ENCODE results near the gene ST3GAL2.
A peak's percentile ranks its signal among the peaks of the same experiment; 100 is the strongest.

Gene ST3GAL2

GRCh38 chr16:70381604-70382342 is 57.1 kb downstream of the ST3GAL2 start:
- no peak for DNase-seq (ENCODE audit: extremely low read depth, low read depth)
- no peak for TF ChIP-seq CTCF (IDR thresholded peaks at IDR 0.05; ENCODE audit: low read depth, low read length)

- DNase-seq (ENCODE audit: extremely low read depth, low read depth) = peak; percentile 89
- peak; percentile 33; the same call in 1 of the 2 replicates for TF ChIP-seq CTCF (IDR thresholded peaks at IDR 0.05; ENCODE audit: low read depth, low read length)
Observed at GRCh38 chr16:70380919-70381603, 57.8 kb downstream of the ST3GAL2 start.

- no peak for TF ChIP-seq CTCF (IDR thresholded peaks at IDR 0.05; ENCODE audit: low read depth, low read length)
- DNase-seq (ENCODE audit: extremely low read depth, low read depth) = peak; percentile 76
Observed at GRCh38 chr16:70380248-70380918, 58.5 kb downstream of the ST3GAL2 start.

- TF ChIP-seq CTCF (IDR thresholded peaks at IDR 0.05; ENCODE audit: low read depth, low read length) = no peak
Observed at GRCh38 chr16:70378869-70379493, 59.9 kb downstream of the ST3GAL2 start.

GRCh38 chr16:70377782-70378181 is 61.1 kb downstream of the ST3GAL2 start:
- TF ChIP-seq CTCF (IDR thresholded peaks at IDR 0.05; ENCODE audit: low read depth, low read length) = no peak
- no peak for DNase-seq (ENCODE audit: extremely low read depth, low read depth)

More at GRCh38 chr16:70378869-70379493, 59.9 kb downstream of the ST3GAL2 start:
- DNase-seq (ENCODE audit: extremely low read depth, low read depth) = no peak

GRCh38 chr16:70375636-70376611 is 63.0 kb downstream of the ST3GAL2 start:
- TF ChIP-seq CTCF (IDR thresholded peaks at IDR 0.05; ENCODE audit: low read depth, low read length) = no peak
- no peak for DNase-seq (ENCODE audit: extremely low read depth, low read depth)

Measured in AG09319 (cell line).